NCI-H1048 (cell line): ENCODE data around the gene ALAD.
A peak's percentile ranks its signal among the peaks of the same experiment; 100 is the strongest.
"Not testable (repeated sequence)": the region's sequence is repeated elsewhere in the genome, so short reads cannot be mapped to it uniquely, and the experiment has no call there.

Experiments
- DNase-seq: peaks from one replicate; lab custom pipeline; 2025; lab: John Stamatoyannopoulos, UW

Gene ALAD

DNA sequence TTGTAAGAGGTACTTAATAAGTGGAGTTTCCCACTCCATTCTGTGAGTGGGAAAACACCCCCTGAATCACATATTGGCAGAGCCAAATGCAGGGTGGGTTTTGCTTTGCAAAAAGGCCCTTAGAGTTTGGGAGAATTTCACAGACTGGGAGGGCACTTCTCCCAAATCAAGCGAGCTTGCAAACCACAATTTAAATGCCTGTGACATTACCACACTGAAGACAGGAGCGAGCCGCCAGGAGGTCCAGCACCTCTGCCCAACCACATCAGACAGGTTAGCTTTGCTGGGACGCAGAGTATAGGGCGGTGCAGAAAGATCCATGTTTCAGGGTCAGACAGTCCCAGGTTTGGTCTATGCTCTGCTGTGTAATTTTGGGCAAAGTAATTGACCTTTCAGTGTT is 2.3 kb downstream of the ALAD start:
- DNase-seq: no peak

DNA sequence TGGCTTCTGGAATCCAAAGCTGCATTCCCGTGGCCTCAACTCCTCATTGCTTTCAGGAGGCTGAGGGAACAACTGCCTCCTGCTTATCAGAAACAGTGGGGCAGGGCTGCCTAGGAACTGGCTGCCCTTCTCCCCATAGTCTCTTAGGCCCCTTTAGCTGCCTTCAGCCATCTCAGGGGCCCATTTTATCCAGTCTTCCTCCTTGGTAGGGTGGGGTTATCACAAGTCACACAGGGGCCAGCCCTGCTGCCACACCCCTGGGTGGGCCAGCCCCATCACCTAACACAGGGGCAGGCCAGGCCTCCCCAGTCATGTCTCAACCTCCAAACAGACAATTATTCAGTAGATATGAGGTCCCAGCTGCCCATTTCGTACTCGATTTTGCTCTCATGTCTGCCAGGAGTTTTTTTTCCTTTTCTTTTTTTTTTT is 3.9 kb downstream of the ALAD start:
- no peak for DNase-seq

DNA sequence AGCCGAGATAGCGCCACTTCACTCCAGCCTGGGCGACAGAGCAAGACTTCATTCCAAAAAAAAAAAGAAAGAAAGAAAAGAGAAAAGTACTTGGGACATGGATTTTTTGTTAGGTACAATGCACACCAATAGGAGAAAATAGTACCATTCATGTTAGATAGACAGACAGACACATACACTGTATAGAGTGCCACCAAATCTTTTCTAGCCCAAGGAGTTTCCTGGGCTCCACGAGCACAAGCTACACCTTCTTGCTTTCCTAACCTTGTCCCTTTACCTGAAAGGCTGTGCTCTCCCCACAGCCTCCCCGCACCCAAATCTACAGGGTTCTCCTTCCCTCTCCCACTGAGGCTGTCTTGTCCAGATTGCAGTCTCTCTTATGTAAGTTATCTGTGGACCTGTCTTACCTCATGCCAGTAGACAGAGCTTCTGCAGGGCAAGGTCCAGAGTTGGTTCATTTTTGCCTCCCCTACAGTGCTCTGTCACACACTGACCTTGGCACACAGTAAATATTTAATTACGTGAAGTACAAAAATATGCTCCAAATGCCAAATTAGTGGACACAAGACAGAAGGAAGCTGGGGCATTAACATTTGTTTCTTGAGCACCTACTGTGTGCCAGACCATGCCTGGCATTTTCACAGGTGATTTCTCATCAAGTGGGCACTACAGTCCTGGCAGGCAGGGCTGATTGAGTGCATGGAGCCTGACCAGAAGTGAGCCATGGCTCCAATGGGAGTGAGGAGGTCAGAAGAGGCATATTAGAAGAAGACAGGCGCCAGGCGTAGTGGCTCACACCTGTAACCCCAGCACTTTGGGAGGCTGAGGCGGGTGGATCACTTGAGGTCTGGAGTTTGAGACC is 5.9 kb downstream of the ALAD start:
- no peak for DNase-seq

DNA sequence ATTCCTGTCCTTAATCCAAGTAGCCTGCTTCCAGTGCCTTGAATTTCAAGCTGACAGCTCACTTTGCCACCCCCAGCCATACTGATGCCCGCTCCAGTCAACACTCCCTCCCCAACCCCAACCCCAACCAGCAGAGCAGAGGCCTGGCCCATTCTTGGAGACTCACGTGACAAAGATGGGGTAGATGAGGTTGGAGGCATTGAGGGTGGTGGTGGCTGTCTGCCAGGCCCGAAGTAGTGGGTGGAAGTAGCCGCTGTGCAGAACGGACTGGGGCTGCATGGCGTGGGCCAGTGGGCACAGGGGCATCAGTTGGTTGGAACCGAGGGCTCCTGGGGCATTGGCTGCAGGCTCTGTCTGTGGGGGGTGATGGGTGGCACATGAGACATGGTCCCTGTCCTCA is 7.8 kb downstream of the ALAD start:
- no peak for DNase-seq

DNA sequence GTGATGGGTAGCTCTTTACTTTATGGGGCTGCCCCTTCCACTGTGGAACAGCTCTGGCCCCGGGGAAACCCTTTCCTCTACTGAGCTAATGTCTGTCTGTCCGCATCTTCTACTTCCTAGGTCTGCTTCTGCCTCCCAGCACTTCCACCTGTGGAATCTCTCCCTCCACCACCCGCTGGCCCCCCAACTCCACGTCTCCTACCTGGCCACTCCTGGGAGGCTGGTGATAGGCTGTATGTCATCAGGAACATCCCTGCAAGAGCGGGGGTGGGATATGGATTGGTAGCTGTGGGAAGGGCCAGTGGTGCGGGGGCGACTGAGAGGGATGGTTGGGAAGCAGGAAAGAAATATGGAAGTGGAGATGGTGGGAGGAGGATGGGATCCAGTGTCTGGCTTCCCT is 9.2 kb downstream of the ALAD start:
- no peak for DNase-seq

DNA sequence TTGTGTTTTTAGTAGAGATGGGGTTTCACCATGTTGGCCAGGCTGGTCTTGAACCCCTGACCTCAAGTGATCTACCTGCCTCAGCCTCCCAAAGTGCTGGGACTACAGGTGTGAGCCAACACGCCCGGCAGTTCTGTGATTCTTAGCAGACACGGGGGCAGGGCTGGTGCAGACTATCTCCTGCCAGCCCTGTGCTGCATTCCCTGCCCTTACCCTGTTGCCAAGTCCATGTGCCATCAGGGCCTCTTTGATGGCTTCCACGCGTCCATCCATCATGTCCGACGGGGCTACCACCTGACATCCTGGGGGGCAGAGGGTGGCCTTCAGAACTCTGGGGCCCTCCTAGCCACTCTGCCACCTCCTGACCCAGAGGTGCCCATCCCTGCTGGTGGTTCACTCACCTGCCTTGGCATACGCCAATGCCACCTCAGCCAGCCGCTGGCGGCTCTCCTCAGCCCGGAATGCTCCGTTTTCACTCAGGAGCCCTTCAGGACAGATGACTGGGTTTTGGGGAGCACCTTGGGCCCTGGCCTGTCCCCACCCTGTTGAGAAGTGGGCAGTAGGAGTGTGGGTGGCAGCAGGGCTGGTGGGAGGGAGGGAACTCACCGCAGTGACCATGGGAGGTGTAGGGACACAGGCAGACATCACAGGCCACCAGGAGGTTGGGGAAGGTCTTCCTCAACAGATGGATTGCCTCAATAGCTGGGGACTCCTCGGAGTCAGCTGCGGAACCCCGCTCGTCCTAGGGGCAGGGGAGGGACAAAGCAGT is 10.7 kb downstream of the ALAD start:
- no peak for DNase-seq

DNA sequence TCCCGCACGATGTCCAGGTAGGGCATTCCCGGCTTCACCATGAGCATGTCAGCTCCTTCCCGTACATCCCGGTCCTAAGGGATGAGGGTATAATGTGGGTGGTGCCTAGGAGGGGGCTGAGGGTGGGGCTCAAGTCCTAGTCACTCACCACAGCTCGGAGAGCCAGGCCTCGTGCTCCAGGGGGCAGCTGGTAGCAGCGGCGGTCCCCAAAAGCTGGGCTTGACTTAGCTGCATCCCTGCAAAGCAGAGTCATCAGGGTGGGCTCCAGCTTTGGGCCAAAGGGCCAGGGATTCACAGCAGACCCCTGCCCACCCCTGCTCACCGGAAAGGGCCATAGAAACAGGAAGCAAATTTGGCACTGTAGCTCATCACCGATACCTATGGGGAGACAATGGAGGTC is 11.6 kb downstream of the ALAD start:
- no peak for DNase-seq

DNA sequence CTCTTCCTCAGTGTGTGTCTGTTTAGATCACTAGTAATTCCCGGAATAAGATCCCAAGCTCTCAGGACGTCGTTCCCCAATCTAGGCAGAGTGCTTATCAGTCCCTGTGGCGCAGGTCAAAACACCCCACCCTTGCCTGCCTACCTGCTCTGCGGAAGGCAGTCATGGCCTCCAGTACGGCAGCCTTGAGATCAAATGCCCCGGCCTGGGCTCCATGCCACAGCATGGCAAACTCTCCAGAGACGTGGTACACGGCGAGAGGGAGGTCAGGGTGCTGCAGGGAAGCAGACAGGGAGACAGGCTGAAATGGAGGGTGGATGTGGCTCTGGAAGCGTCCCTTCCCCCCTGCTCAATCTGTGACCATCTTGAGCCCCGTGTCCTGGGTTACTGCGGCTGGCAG is 12.3 kb downstream of the ALAD start:
- DNase-seq: no peak

DNA sequence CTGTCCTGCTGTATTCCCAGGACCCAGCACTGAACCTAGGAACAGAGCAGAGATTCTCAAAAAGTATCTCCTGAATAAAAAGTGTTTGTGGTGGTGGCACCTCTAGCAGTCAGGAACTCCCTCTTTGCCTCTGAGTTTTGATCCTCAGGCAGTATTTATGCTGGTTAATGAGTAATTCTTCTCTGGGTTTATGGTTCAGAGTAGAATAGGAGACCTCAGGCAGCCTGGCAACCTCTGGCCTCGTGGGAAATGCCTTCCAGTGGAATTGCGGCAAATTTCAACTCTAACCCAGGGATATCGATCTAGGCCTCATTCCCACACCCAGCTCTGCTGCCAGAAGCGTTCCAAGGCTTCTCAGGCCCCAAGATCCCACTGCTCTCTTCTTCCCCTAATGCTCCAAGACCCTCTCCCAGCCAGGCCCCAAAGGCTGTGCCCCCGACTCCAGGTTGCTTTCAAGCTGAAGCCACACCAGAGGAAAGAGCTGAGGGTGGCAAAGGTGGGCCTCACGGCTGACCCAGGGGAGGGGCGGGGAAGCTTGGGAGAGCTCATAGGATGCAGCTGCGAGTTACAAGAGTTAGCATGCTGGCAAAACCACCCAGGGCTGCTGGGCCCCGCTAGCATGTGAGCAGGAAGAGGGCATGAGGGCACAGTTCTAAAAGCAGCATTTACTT is 13.4 kb downstream of the ALAD start:
- no peak for DNase-seq

DNA sequence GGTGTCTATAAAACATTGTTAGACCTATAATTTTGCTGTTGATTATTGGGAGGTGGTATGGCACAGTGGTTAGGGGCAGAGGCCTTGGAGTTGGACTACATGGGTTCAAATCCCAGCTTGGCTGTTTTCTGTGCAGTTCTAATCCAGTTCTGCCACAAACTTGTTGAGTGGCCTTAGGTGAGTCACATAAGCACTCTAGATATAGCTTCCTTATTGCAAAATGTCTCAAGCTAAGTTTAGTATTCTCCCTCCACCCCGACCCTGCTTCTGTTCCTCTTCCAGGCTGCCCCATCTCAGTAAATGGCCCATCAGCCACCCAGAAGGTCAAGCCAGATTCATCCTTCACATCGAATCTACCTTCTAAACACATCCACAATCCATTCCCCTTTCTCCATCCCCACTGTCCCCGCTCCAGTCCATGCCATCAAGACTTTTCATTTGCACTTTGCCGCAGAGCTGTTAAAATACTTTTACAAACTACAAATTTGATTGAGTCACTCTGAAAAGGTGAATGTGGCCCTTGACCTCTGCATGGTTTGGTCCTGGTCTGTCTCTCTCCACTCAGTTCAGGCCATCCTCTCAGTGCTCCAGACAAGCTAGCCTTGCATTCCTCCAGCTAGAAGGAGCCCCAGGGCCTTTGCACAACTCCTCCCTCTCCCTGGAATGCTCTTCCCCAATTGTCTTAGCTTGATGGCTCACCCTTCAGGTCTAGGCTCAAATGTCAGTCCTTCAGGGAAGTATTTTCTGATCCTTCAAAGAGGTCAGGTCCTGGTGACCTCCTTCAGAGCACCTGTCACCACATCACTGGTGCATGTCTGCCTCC is 14.3 kb downstream of the ALAD start:
- no peak for DNase-seq

DNA sequence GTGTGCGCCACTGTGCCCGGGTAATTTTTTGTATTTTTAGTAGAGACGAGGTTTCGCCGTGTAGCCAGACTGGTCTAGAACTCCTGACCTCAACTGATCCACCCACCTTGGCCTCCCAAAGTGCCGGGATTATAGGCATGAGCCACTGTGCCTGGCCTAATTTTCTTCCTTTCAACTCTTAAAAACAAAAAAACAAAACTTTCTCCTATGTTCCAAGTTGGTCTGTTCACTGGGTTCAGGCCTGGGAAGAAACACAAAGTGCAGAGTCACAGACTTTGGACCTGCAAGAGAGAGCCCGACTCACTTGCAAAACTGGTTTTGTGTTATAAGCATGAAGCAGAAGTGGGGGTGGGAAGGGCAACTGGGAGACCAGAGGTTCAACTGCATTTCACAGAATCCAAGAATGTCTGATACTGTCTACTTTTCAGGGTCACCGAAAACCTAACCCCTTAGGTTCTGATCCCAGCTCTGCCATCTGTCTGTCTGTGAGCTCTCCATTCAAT is 19.1 kb downstream of the ALAD start:
- DNase-seq: no peak

DNA sequence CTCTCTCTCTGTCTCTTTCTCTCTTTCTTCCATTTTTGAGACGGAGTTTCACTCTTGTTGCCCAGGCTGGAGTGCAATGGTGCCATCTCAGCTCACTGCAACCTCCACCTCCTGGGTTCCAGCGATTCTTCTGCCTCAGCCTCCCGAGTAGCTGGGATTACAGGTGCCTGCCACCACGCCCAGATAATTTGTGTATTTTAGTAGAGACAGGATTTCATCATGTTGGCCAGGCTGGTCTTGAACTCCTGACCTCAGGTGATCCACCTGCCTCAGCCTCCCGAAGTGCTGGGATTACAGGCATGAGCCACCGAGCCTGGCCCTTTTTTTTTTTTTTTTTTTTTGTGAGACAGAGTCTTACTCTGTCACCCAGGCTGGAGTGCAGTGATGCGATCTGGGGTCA is 19.6 kb downstream of the ALAD start:
- DNase-seq: not testable (repeated sequence)

DNA sequence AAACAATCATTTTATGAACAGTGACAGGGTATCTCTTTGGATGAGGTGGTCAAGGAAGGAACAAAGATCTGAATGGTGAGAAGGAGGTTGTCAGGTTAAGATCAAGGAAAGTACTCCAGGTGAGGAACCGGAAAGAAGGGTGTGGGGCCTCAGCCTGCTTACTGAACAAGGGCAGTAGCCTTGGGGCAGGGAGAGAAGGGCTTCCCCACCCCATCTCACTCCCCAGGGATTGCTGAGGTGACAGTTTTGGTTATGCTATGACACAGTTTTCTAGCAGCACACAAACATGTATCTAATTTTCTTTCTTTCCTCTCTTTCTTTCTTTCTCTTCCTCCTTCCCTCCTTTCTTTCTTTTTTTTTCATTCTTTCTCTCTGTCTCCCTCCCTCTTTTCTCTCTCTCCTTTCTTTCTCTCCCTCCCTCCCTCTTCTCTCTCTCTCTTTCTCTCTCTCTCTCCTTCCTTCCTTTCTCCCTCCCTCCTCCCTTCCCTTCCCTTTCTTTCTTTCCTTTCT is 20.2 kb downstream of the ALAD start:
- no peak for DNase-seq

DNA sequence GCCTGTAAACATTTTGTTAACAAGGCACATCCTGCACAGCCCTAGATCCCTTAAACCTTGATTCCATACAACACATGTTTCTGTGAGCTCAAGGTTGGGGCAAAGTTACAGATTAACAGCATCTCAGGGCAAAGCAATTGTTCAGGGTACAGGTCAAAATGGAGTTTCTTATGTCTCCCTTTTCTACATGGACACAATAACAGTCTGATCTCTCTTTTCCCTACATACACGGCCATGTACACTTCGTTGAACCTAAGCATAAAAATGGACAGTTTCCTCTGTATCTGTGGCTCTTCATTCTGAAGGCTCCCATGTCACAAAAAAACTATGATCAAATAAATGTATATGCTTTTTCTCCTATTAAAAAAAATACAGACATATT is 21.3 kb downstream of the ALAD start:
- not testable (repeated sequence) for DNase-seq

DNA sequence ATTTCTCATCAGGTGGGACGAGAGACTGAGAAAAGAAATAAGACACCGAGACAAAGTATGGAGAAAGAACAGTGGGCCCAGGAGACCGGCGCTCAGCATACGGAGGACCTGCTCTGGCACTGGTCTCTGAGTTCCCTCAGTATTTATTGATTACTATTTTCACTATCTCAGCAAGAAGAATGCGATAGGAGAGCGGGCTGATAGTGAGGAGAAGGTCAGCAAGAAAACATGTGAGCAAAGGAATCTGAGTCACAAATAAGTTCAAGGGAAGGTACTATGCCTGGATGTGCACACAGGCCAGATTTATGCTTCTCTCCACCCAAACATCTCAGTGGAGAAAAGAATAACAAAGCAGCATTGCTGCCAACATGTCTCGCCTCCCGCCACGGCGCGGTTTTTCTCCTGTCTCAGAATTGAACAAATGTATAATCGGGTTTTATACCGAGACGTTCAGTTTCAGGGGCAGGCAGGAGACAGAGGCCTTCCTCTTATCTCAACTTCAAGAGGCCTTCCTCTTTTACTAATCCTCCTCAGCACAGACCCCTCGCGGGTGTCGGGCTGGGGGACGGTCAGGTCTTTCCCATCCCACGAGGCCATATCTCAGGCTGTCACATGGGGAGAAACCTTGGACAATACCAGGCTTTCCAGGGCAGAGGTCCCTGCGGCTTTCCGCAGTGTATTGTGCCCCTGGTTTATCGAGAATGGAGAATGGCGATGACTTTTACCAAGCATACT is 21.8 kb downstream of the ALAD start:
- not testable (repeated sequence) for DNase-seq

DNA sequence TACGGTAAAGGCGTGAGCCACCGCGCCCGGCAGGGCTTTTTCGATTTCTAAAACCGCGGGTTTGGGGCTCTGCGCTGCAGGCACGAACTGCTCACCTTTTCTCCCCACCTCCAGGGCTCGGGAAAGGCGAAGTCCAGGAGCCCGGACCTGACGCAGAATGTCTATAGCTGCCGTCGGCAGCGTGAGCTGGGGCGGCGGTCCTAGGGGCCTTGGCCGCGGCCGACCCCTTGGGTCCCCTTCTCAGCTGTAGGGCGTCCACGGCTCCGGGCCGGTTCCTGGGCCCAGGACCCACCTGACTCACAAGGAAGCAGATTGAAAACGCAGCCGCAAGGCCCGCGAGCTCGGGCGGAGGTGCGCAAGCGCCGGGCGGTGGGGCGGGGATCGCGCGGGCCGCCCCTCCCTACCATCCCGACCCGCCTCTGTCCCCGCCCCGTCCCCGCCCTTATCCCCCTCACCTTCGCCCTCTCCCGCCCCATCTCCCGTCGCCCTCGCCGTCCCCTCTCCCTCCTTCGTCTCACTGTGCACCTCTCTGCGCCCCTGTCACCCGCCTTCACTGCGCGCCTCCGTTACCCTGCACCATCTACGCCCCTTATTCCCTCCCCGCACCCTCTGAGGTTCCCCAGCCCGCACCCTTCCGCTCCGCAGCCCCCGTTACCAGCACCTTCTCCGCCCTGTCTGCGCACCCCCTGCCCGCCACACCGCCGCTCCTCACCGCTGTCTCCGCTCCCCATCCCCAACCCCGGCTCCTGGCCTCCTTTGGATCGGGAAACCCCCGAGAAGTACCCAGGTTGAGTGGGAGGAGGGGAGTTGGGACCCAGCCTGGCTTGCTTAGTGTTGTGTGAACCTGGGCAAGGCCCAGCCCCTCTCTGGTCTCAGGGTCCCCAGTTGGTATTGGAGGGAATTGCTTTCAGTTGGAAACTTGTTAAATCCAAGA is 24.2 kb downstream of the ALAD start, which contains the start of gene HDHD3:
Gene HDHD3, minus strand, starts transcription at position 353 of the 934 bp plus-strand sequence. CDS start 2,632 bp downstream, outside the sequence.
- peak; percentile 52 for DNase-seq

DNA sequence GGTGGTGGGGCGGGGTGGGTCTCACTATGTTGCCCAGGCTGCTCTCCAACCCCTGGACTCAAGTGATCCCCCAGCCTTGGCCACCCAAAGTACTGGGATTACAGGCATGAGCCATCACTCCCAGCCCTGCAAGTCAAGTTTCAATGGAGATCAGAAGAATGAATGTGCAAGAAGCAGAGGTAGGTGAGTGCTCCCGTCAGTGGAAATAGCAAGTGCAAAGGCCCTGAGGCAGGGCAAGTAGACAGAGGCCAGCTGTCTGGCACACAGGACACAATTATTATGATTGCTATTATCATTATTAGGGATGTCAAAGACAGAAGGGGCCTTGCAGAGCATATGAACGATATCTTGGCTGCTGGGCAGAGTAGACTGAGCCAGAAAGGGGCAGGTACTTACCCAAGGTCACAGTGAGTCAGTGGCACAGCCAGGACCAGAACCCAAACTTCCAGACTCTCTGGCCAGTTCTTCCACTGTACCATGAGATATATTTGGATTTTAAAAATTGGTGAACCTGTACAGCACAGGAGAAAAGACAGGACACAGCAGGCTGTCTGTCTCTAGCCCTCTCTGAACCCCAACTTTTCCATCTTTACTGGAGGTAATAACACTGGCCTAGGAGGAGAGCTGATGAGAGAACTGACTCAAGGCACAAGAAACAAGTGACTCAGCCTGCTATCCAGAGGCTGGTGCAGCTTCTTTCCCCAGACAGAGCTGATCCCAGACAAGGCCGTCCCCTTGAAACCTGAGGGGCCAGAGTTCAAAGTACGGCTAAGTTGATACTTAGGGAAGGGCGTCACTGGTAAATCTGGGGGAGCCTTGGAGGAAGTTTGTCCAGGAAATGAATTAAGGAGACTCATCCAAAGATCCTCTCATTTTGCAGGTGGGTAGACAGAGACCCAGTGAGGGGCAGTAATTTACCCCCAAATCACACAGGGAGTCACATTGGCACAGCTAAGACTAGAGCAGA is 25.7 kb downstream of the ALAD start:
- DNase-seq: no peak

DNA sequence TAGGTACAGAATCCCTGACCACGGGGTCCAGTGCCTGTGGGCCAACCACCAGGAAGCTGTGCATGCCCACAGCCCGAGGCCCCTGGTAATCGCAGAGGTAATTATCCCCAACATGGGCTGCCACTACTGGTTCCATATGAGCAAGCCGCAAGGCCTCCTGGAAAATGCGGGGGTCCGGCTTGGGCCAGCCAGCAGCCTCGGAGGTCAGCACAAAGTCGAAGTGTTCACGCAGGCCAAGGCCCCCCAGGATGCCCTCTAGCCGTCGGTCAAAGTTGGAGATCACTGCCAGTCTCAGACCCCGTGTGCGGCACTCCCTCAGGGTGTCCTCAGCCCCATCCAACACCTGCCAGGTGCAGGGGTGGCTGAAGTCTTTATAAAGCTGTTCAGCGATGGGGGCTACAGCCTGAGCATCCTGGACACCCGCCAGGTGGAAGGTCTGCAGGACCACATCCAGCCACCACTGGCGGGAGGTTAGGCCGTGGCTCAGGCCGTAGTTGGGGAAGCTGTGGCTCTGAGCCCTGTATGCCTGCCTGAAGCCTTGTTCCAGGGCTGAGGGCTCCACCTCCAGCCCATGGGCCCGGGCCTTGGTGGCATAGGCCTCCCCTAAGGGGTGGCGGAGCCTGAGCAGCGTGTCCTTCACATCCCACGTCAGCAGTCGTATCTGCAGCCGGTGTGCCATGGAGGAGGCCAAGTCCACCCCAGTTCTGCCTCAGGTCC is 27.2 kb downstream of the ALAD start:
- DNase-seq: no peak
